Loucy (cell line): ENCODE data around the gene NECAB3.

Source experiments
- EZH2phosphoT487 ChIP-seq: fragments of 200-600 bp; IDR thresholded peaks from 2 replicates; pipeline ENCODE4 v1.6.1; 2018; ENCODE audit warnings: antibody characterized with exemption, mild to moderate bottlenecking, moderate library complexity, borderline replicate concordance
- TF ChIP-seq, protein P1 (sequence below): fragments of 200-600 bp; sonication (generic); conservative IDR thresholded peaks from 2 replicates; pipeline ENCODE4 v1.5.1; 2014; ENCODE audit warnings: mild to moderate bottlenecking, antibody characterized with exemption, low read length

GRCh38 chr20:33629533-33629932 lies 44.7 kb downstream of the NECAB3 start:
- TF ChIP-seq, protein P1, sequence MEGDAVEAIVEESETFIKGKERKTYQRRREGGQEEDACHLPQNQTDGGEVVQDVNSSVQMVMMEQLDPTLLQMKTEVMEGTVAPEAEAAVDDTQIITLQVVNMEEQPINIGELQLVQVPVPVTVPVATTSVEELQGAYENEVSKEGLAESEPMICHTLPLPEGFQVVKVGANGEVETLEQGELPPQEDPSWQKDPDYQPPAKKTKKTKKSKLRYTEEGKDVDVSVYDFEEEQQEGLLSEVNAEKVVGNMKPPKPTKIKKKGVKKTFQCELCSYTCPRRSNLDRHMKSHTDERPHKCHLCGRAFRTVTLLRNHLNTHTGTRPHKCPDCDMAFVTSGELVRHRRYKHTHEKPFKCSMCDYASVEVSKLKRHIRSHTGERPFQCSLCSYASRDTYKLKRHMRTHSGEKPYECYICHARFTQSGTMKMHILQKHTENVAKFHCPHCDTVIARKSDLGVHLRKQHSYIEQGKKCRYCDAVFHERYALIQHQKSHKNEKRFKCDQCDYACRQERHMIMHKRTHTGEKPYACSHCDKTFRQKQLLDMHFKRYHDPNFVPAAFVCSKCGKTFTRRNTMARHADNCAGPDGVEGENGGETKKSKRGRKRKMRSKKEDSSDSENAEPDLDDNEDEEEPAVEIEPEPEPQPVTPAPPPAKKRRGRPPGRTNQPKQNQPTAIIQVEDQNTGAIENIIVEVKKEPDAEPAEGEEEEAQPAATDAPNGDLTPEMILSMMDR = no peak
- TF ChIP-seq EZH2phosphoT487 = no peak
